HG02588 (cell line): ENCODE results near the gene CLASP1.
"Not testable (repeated sequence)": the region's sequence is repeated elsewhere in the genome, so short reads cannot be mapped to it uniquely, and the experiment has no call there.

ENCODE experiments used
- ATAC-seq: cut with Tn5 transposase; IDR thresholded peaks from one replicate; pipeline ENCODE4 v1.9.1; 2021; ENCODE audit warnings: mild to moderate bottlenecking, moderate library complexity; ENCODE audit not compliant: unreplicated experiment

Gene CLASP1

DNA sequence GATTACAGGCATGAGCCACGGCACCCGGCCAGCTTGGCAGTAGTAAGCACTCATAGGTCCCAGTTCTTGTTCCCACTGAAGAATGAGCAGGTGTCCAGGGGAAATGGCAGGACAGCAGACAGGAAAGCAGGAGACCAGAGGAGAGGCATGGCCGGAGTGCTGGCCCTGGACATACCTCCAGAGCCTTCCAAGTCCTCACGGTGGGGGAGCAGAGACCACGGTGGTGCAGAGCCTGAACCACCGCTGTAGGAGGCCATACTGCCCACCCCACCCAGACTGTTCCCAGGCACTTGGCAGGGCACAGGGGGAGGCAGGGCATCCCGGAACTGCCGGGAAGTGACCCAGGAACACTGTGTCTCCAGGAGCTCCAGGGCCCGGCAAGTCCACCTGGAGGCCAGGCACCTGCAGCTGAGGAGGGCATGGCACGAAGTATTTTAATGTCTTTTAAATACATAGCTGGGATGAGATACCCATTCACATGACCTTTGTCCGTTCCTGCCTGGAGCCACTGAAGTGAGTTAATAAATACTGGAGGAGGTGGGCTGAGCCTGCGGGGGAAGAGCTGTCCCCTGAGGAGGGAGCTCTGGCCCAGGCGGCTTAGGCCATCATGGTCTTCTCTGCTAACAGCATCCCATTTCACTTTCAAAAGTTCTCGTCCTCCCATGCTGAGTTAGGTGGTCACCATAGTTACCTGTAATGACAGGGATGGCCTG is 314.5 kb downstream of the CLASP1 start:
- ATAC-seq: peak; percentile 18

GRCh38 chr2:121333834-121334558 is 315.3 kb downstream of the CLASP1 start:
- ATAC-seq: peak; percentile 75

DNA sequence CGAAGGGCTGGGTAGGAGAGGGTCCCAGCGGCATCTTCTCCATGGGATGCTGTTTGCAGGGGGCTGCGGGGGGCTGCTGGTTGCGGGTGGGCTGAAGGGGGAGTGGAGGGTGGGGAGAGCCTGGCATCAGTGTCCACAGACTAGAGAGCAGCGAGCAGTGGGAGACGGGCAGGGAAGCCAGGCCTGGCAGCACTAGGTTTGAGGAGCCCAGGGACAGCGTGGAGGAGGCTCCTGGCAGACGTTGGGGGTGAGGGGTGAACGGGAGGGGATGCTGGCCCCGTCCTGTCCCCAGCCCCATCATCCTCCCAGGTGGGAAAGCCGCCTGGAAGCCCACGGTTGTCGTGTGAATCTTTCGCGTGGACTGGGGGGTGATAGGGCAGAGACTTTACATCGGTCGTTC is 316.0 kb downstream of the CLASP1 start:
- ATAC-seq: no peak

DNA sequence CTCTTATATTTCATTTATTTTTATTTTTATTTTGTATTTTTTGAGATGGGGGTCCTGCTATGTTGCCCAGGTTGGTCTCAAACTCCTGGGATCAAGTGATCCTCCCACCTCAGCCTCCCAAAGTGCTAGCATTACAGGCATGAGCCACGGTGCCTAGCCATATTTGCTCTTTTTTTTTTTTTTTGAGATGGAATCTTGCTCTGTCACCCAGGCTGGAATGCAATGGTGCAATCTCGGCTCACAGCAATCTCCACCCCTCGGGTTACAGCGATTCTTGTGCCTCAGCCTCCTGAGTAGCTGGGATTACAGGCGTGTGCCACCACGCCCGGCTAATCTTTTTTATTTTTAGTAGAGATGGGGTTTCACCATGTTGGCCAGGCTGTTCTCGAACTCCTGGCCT is 317.9 kb downstream of the CLASP1 start:
- ATAC-seq: not testable (repeated sequence)

- ATAC-seq: no peak
Observed at GRCh38 chr2:121330921-121331320, 318.3 kb downstream of the CLASP1 start.

- no peak for ATAC-seq
Observed at GRCh38 chr2:121329786-121330185, 319.5 kb downstream of the CLASP1 start.

DNA sequence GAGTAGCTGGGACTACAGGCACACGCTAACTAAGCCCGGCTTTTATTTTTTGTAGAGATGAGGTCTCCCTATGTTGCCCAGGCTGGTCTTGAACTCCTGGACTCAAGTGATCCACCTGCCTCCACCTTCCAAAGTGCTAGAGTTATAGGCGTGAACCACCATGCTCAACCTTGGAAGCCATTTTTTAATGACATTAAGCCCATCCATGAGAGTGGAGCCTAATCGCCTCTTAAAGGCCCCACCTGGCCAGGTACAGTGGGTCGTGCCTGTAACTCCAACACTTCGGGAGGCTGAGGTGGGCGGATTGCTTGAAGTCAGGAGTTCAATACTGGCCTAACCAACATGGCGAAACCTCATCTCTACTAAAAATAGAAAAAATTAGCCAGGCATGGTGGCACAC is 322.6 kb downstream of the CLASP1 start:
- ATAC-seq: no peak

GRCh38 chr2:121324601-121325000 is 324.7 kb downstream of the CLASP1 start:
- no peak for ATAC-seq

DNA sequence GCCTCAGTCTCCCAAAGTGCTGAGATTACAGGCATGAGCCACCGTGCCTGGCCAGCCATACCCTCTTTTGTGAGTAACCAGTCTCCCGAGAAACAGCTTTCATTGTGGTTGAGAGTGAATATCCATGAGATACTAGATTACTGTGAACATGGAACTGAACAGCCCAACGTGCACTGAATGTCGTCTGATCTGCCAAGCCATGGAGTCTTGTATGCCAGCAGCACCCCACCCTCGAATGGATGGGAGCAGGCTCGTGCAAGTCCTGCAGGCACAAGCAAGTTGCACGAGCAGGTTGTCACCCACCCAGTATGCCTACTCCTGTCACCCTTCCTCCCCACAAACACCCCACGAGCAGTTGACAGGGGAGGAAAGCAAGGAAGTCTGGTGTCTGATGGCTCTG is 327.8 kb downstream of the CLASP1 start:
- no peak for ATAC-seq

DNA sequence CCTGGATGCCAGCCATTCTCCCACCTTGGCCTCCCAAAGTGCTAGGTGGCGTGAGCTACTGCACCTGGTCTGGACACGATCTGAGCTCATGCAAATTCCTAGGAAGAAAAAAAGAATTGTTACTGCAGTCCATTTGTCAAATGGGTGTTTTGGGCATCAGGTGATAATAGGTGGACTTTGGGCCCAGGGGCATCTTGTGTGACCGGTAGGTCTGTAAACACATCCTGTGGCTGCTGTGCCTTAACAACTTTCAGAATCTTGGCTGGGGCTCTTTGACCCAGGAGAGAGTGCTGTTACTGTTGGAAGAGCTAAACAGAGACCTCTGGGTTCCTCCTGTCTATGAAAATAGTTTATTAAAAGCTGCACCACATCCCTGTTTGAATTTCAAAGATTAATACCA is 329.3 kb downstream of the CLASP1 start:
- no peak for ATAC-seq

DNA sequence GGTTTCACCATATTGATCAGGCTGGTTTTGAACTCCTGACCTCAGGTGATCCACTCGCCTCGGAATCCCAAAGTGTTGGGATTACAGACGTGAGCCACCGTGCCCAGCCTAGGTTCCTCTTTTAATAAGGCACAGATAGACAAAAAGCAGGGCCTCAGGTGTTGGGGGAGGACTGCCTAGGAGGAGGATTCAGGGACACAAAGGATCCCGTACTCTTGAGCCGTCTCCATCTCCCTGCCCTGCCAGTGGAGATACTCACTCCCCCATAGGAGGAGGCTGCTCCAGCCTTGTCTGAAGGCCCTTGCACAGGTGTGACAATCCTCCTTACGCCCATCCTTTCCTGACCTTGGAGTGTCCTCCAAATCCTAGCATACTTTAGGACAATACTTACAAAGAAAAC is 332.3 kb downstream of the CLASP1 start:
- ATAC-seq: no peak

- not testable (repeated sequence) for ATAC-seq
Observed at GRCh38 chr2:121313701-121314100, 335.6 kb downstream of the CLASP1 start.

- ATAC-seq: peak; percentile 53
Observed at GRCh38 chr2:121309801-121310200, 339.5 kb downstream of the CLASP1 start.

- ATAC-seq: no peak
Observed at GRCh38 chr2:121309323-121309722, 339.9 kb downstream of the CLASP1 start.

- no peak for ATAC-seq
Observed at GRCh38 chr2:121307048-121307447, 342.2 kb downstream of the CLASP1 start.

- ATAC-seq: no peak
Observed at GRCh38 chr2:121304941-121305340, 344.3 kb downstream of the CLASP1 start.

GRCh38 chr2:121303531-121304263 is 345.6 kb downstream of the CLASP1 start:
- no peak for ATAC-seq

GRCh38 chr2:121301190-121301589 is 348.1 kb downstream of the CLASP1 start:
- not testable (repeated sequence) for ATAC-seq

GRCh38 chr2:121298476-121298875 is 350.8 kb downstream of the CLASP1 start:
- ATAC-seq: no peak

DNA sequence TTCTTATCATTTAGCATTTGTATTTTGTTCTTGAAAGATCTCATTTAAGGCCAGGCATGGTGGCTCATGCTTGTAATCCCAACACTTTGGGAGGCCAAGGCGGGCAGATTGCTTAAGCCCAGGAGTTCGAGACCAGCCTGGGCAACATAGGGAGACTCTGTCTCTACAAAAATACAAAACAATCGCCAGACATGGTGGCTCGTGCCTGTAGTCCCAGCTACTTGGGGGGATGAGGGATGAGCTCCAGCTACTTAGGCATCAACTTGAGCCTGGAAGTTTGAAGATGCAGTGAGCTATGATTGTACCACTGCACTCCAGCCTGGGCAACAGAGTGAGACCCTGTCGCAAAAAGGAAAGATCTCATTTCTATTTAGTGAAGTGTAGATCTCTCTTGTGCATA is 351.4 kb downstream of the CLASP1 start:
- ATAC-seq: not testable (repeated sequence)

DNA sequence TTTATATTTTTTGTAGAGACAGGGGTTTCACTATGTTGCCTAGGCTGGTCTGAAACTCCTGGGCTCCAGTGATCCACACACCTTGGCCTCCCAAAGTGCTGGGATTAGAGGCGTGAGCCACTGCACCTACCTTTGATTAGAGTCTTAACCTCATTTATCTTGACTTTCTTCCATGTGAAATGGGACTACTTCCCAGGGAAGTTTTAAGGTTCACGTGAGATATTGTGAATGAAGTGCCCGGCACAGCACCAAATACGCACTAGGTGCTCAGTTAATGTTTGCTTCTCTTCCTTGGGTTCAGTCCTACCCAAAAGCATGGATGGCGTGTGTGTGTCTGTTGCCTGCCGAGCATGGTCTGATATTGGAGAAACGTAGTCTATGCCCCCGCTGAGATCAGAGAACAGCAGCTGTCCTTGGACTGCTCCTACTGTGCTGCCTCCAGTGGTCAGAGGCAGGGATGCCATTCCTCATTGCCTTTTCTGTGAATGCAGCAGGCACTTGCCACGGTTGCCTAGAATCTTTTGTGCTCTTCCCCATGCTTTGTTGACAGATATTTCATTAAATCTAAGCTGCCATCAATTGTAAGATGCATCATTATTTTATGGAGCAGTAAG is 351.9 kb downstream of the CLASP1 start:
- ATAC-seq: no peak
